SK-N-SH (cell line): ENCODE results near the gene AP4E1. TPM values are rescaled to one million over a fixed set of nuclear protein-coding genes. Genes with fewer than 3 reads are reported as not detected.
A peak's percentile ranks its signal among the peaks of the same experiment; 100 is the strongest.

Source experiments
- CTCF ChIA-PET: fragments of 300-600, 350-600 bp; formaldehyde crosslinking; extraction: SDS; loops from one replicate; lab custom pipeline; 2021; lab: Yijun Ruan, JAX
- POLR2A ChIA-PET: fragments of 350-600 bp; sonication (Branson Sonifier 250); formaldehyde crosslinking; extraction: SDS; loops from one replicate; lab custom pipeline; 2020; ENCODE audit warnings: antibody characterized with exemption, inconsistent platforms; lab: Yijun Ruan, JAX
- DNase-seq: peaks from one replicate; pipeline ENCODE4 v3.0.0; 2012
- H2AFZ ChIP-seq: fragments of 200-600 bp; sonication (generic); 2 replicates; pipeline ENCODE4 v1.8.1; 2016; ENCODE audit warnings: antibody characterized with exemption, mild to moderate bottlenecking, low read depth
- H3F3A ChIP-seq: fragments of 200-600 bp; sonication (generic); replicated peaks from 2 replicates; pipeline ENCODE3; 2016; ENCODE audit warnings: antibody characterized with exemption, mild to moderate bottlenecking; ENCODE audit not compliant: insufficient read depth
- H3K27ac ChIP-seq, 2 experiments: fragments of 200-500 bp in 1 of 2; fragments of 200-600 bp in 1 of 2; sonication (Bioruptor generic) in 1 of 2; sonication (generic), shearing (Covaris generic) in 1 of 2; 2 replicates each; pipeline versions ENCODE4 v1.5.1 to v1.6.1; 2014 to 2016; ENCODE audit warnings: low read depth in 2 of 2, inconsistent platforms in 1 of 2, low read length in 1 of 2, mild to moderate bottlenecking in 1 of 2, mixed read lengths in 1 of 2
- H3K27me3 ChIP-seq: fragments of 200-600 bp; sonication (generic), shearing (Covaris generic); 2 replicates; pipeline ENCODE4 v1.6.1; 2016; ENCODE audit warnings: mixed run types; ENCODE audit not compliant: insufficient read depth
- H3K36me3 ChIP-seq, 2 experiments: fragments of 200-500 bp in 1 of 2; fragments of 200-600 bp in 1 of 2; sonication (Bioruptor generic) in 1 of 2; sonication (generic) in 1 of 2; replicated peaks in 1 of 2; 2 replicates each; pipeline versions ENCODE3 to v1.5.1; 2014 to 2016; ENCODE audit warnings: low read length in 1 of 2, mild to moderate bottlenecking in 1 of 2; ENCODE audit not compliant: insufficient read depth in 2 of 2, control insufficient read depth in 1 of 2
- H3K4me1 ChIP-seq, 2 experiments: fragments of 200-500 bp in 1 of 2; fragments of 200-600 bp in 1 of 2; sonication (Bioruptor generic) in 1 of 2; sonication (generic), shearing (Covaris generic) in 1 of 2; 2 replicates each; pipeline versions ENCODE4 v1.5.1 to v1.6.1; 2014 to 2016; ENCODE audit warnings: low read depth in 1 of 2, low read length in 1 of 2, mixed run types in 1 of 2; ENCODE audit not compliant: insufficient read depth in 2 of 2, control insufficient read depth in 1 of 2
- H3K4me2 ChIP-seq: fragments of 200-600 bp; sonication (generic), shearing (Covaris generic); 2 replicates; pipeline ENCODE4 v1.6.1; 2017; ENCODE audit warnings: mixed run types
- H3K4me3 ChIP-seq, 2 experiments: fragments of 200-500 bp in 1 of 2; fragments of 200-600 bp in 1 of 2; sonication (Bioruptor generic) in 1 of 2; sonication (generic), shearing (Covaris generic) in 1 of 2; 2 replicates each; pipeline versions ENCODE4 v1.5.1 to v1.8.1; 2014 to 2016; ENCODE audit warnings: low read depth in 2 of 2, inconsistent platforms in 1 of 2, low read length in 1 of 2, mild to moderate bottlenecking in 1 of 2, mixed read lengths in 1 of 2, moderate library complexity in 1 of 2
- H3K79me2 ChIP-seq: fragments of 200-600 bp; sonication (generic); 2 replicates; pipeline ENCODE4 v1.8.1; 2017; ENCODE audit warnings: mild to moderate bottlenecking; ENCODE audit not compliant: insufficient read depth
- H3K9ac ChIP-seq: fragments of 200-600 bp; sonication (generic); 2 replicates; pipeline ENCODE4 v1.6.1; 2017; ENCODE audit warnings: mixed run types
- H3K9me2 ChIP-seq: fragments of 200-600 bp; sonication (generic); 2 replicates; pipeline ENCODE4 v1.6.1; 2017; ENCODE audit warnings: mixed run types
- H3K9me3 ChIP-seq: fragments of 200-600 bp; sonication (generic); 2 replicates; pipeline ENCODE4 v1.6.1; 2017; ENCODE audit warnings: mixed run types, mild to moderate bottlenecking, moderate library complexity
- H4K20me1 ChIP-seq: fragments of 200-600 bp; sonication (generic); 2 replicates; pipeline ENCODE4 v1.6.1; 2017; ENCODE audit warnings: mild to moderate bottlenecking, mixed run types; ENCODE audit not compliant: insufficient read depth
- CHD2 ChIP-seq: fragments of 150-350 bp; IDR thresholded peaks from 2 replicates; pipeline ENCODE4 v1.6.1; 2018; ENCODE audit warnings: low read length; ENCODE audit not compliant: partially characterized antibody
- CTCF ChIP-seq: fragments of 200-600 bp; sonication (generic); IDR thresholded peaks from 2 replicates; pipeline ENCODE4 v1.6.1; 2017; ENCODE audit warnings: antibody characterized with exemption, mild to moderate bottlenecking, moderate library complexity
- ELF1 ChIP-seq: IDR thresholded peaks from 2 replicates; pipeline ENCODE4 v1.4.0; 2012
- EP300 ChIP-seq, 2 experiments: IDR thresholded peaks; 2 replicates each; pipeline versions ENCODE4 v1.4.0 to v1.6.1; 2012; ENCODE audit warnings: borderline replicate concordance in 1 of 2, low read depth in 1 of 2, low read length in 1 of 2
- EZH2phosphoT487 ChIP-seq: fragments of 200-600 bp; sonication (generic); IDR thresholded peaks from 2 replicates; pipeline ENCODE4 v1.6.1; 2017; ENCODE audit warnings: low read depth, mixed run types, mild to moderate bottlenecking, antibody characterized with exemption, moderate library complexity, borderline replicate concordance
- FOSL2 ChIP-seq: IDR thresholded peaks from 2 replicates; pipeline ENCODE4 v1.4.0; 2012; ENCODE audit warnings: low read depth, mild to moderate bottlenecking, moderate library complexity, borderline replicate concordance
- FOXJ3 ChIP-seq: sonication (generic); formaldehyde crosslinking; IDR thresholded peaks from 2 replicates; pipeline ENCODE4 v1.5.1; 2020; ENCODE audit warnings: mild to moderate bottlenecking, missing genetic modification reagents
- FOXM1 ChIP-seq: IDR thresholded peaks from 2 replicates; pipeline ENCODE4 v1.4.0; 2012; ENCODE audit warnings: low read depth, mild to moderate bottlenecking
- GABPA ChIP-seq: IDR thresholded peaks from 2 replicates; pipeline ENCODE4 v1.4.0; 2012; ENCODE audit warnings: low read depth, mild to moderate bottlenecking
- MEF2A ChIP-seq: IDR thresholded peaks from 2 replicates; pipeline ENCODE4 v1.4.0; 2012; ENCODE audit warnings: low read depth, borderline replicate concordance
- MXI1 ChIP-seq: IDR thresholded peaks from 2 replicates; pipeline ENCODE4 v1.6.1; 2012; ENCODE audit warnings: mild to moderate bottlenecking, low read depth, low read length, improper control_type of control experiment
- NFIC ChIP-seq: IDR thresholded peaks from 2 replicates; pipeline ENCODE4 v1.4.0; 2012; ENCODE audit warnings: borderline replicate concordance
- PBX3 ChIP-seq: IDR thresholded peaks from 2 replicates; pipeline ENCODE4; 2012
- POLR2AphosphoS5 ChIP-seq: IDR thresholded peaks from 2 replicates; pipeline ENCODE4 v1.6.1; 2012; ENCODE audit warnings: low read depth, low read length
- RAD21 ChIP-seq: IDR thresholded peaks from 2 replicates; pipeline ENCODE4 v1.6.1; 2012; ENCODE audit warnings: mild to moderate bottlenecking, low read length
- RXRA ChIP-seq: IDR thresholded peaks from 2 replicates; pipeline ENCODE4 v1.4.0; 2012; ENCODE audit warnings: low read depth, mild to moderate bottlenecking, borderline replicate concordance
- SMC3 ChIP-seq: IDR thresholded peaks from 2 replicates; pipeline ENCODE4 v1.6.1; 2012; ENCODE audit warnings: low read depth, low read length, improper control_type of control experiment
- TAF1 ChIP-seq: IDR thresholded peaks from 2 replicates; pipeline ENCODE4 v1.6.1; 2012; ENCODE audit warnings: low read depth, mild to moderate bottlenecking, low read length, moderate library complexity, borderline replicate concordance
- TCF12 ChIP-seq: IDR thresholded peaks from 2 replicates; pipeline ENCODE4 v1.4.0; 2012
- TEAD4 ChIP-seq: IDR thresholded peaks from 2 replicates; pipeline ENCODE4 v1.4.0; 2012; ENCODE audit warnings: mild to moderate bottlenecking, borderline replicate concordance; ENCODE audit not compliant: insufficient read depth
- USF1 ChIP-seq: IDR thresholded peaks from 2 replicates; pipeline ENCODE4 v1.4.0; 2012; ENCODE audit warnings: low read depth, borderline replicate concordance
- YY1 ChIP-seq: IDR thresholded peaks from 2 replicates; pipeline ENCODE4 v1.4.0; 2012; ENCODE audit warnings: low read depth, mild to moderate bottlenecking
- WGBS: methylation state at CpG from one replicate; pipeline ENCODE4 v1.1.6; 2017; ENCODE audit warnings: low lambda C conversion rate; 5-methylcytosine and 5-hydroxymethylcytosine counted together
- polyA plus RNA-seq, 3 experiments: library from polyadenylated mRNA; depleted of rRNA; stranded (reverse); fragments of >200 nt; gene quantifications; 2 replicates each; pipeline ENCODE4 v1.2.3, GENCODE V29; 2012
- TF ChIP-seq, protein P1 (sequence below): fragments of 150-350 bp; IDR thresholded peaks from 2 replicates; pipeline ENCODE4 v1.6.1; 2016; ENCODE audit warnings: mild to moderate bottlenecking, low read depth, low read length
- TF ChIP-seq, protein P2 (sequence below): IDR thresholded peaks from 2 replicates; pipeline ENCODE4 v1.4.0; 2012; ENCODE audit warnings: low read depth
- TF ChIP-seq, protein P3 (sequence below): IDR thresholded peaks from 2 replicates; pipeline ENCODE4 v1.4.0; 2012; ENCODE audit warnings: low read depth, borderline replicate concordance

The AP4E1 gene
- 1.6 and 2.0 TPM in 2 replicates for polyA plus RNA-seq (2012; rRNA removed)
- polyA plus RNA-seq (2012; cell fraction: cytosol; rRNA removed): 2.5 and 3.1 TPM in 2 replicates
- polyA plus RNA-seq (2012; cell fraction: nucleus; rRNA removed): 1.4 and 2.5 TPM in 2 replicates

GRCh38 chr15:50908209-50909009 lies at the start of gene AP4E1:
AP4E1 (plus strand) TSS chr15:50908683; CDS start chr15:50908779, 96 bp downstream.
- WGBS: under 1% methylated on average over 51 of the region's 100 CpGs
- POLR2A ChIA-PET: interaction anchor here (1.4 kb wide), 1 partner anchor 553 kb away, joined by 5 read pairs; the partner anchor contains the start of gene GABPB1
- CTCF ChIA-PET: interaction anchor here (0.6 to 2.1 kb wide), 20 partner anchors 13 to 1266 kb away, joined by 3 to 7 read pairs (median 3); partner anchors contain the start of gene TRPM7
- TF ChIP-seq TAF1 (0 out of 2 replicates have a peak, but pooled peaks have one; percentile 64), SMC3 (peak; percentile 70), CTCF (peak; percentile 85), GABPA (peak; percentile 80), RAD21 (peak; percentile 87), TCF12 (no peak), PBX3 (no peak), FOXM1 (no peak), TEAD4 (no peak), EP300 (IDR thresholded peaks at IDR 0.05; ENCODE audit: borderline replicate concordance in 1 of 2, low read depth in 1 of 2, low read length in 1 of 2) (peak in 1 of 2 experiments; percentile 59; a peak in 1 of 4 replicates), FOXJ3 (CRISPR knock-in tag) (no peak), MEF2A (no peak), YY1 (peak; percentile 58; the same call in 1 of the 2 replicates), ELF1 (peak; percentile 97), USF1 (no peak), POLR2AphosphoS5 (peak; percentile 69), NFIC (no peak), RXRA (no peak), CHD2 (peak; percentile 98), EZH2phosphoT487 (no peak), MXI1 (no peak; the same call in none of the 2 replicates), FOSL2 (no peak)
- TF ChIP-seq, protein P1, sequence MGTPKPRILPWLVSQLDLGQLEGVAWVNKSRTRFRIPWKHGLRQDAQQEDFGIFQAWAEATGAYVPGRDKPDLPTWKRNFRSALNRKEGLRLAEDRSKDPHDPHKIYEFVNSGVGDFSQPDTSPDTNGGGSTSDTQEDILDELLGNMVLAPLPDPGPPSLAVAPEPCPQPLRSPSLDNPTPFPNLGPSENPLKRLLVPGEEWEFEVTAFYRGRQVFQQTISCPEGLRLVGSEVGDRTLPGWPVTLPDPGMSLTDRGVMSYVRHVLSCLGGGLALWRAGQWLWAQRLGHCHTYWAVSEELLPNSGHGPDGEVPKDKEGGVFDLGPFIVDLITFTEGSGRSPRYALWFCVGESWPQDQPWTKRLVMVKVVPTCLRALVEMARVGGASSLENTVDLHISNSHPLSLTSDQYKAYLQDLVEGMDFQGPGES: no peak
- TF ChIP-seq, protein P2, sequence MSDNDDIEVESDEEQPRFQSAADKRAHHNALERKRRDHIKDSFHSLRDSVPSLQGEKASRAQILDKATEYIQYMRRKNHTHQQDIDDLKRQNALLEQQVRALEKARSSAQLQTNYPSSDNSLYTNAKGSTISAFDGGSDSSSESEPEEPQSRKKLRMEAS: peak; percentile 76
- TF ChIP-seq, protein P3, sequence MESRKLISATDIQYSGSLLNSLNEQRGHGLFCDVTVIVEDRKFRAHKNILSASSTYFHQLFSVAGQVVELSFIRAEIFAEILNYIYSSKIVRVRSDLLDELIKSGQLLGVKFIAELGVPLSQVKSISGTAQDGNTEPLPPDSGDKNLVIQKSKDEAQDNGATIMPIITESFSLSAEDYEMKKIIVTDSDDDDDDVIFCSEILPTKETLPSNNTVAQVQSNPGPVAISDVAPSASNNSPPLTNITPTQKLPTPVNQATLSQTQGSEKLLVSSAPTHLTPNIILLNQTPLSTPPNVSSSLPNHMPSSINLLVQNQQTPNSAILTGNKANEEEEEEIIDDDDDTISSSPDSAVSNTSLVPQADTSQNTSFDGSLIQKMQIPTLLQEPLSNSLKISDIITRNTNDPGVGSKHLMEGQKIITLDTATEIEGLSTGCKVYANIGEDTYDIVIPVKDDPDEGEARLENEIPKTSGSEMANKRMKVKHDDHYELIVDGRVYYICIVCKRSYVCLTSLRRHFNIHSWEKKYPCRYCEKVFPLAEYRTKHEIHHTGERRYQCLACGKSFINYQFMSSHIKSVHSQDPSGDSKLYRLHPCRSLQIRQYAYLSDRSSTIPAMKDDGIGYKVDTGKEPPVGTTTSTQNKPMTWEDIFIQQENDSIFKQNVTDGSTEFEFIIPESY: peak; percentile 85

More at GRCh38 chr15:50908209-50909009, at the start of gene AP4E1:
- Histone ChIP-seq H4K20me1 (no peaks in the 10 kb centered on the region), H3K4me3 (peak within 1 kb of the TSS; percentile 86 to 95), H2AFZ (peak within 1 kb of the TSS; percentile 97), H3K4me2 (peak within 1 kb of the TSS; percentile 79), H3K9me3 (no peaks in the 10 kb centered on the region), H3K36me3 (peaks cover 13 to 24% of the 10 kb centered on the region in 2 experiments), H3K9me2 (no peaks in the 10 kb centered on the region), H3K27me3 (no peaks in the 10 kb centered on the region), H3K4me1 (peaks cover 7 to 11% of the 10 kb centered on the region in 2 experiments; a peak in 2 of 4 replicates), H3F3A (peaks cover 23% of the 10 kb centered on the region), H3K9ac (peak within 1 kb of the TSS; percentile 91), H3K27ac (peak within 1 kb of the TSS; percentile 70 to 73), H3K79me2 (peaks cover 26% of the 10 kb centered on the region)
- DNase-seq: peak; percentile 90
